Measurements from ENCODE around the gene RASGRF2. TPM values are rescaled to one million over a fixed set of nuclear protein-coding genes. Genes with fewer than 3 reads are reported as not detected.

The RASGRF2 gene
- total RNA-seq, 1 experiment from 2014 or later, result 9.1 TPM

GRCh38 chr5:81228084-81228483 is 267.9 kb downstream of the RASGRF2 start:
- POLR2A ChIA-PET (ENCODE audit: low non-redundant PET), result no interaction called here
- CTCF ChIA-PET, result no interaction called here
- no peak for TF ChIP-seq CTCF (conservative IDR thresholded peaks at IDR 0.05; ENCODE audit: low read depth, low read length)
- no peak for TF ChIP-seq EZH2 (IDR thresholded peaks at IDR 0.05; ENCODE audit: borderline replicate concordance, low read depth, low read length, poor library complexity, severe bottlenecking)
- H3K4me3 ChIP-seq (ENCODE audit: low read depth, low read length, poor library complexity, severe bottlenecking), result no peak overlapping the region
- no peaks in the 10 kb centered on the region for H3K36me3 ChIP-seq (ENCODE audit: insufficient read depth, low read length, poor library complexity, severe bottlenecking)
- no peak for DNase-seq (ENCODE audit: low spot score)
- H3K4me1 ChIP-seq (ENCODE audit: insufficient read depth, low read length, poor library complexity, severe bottlenecking), result no peaks in the 10 kb centered on the region
- no peak overlapping the region for H3K27ac ChIP-seq (ENCODE audit: low read depth, low read length, poor library complexity, severe bottlenecking)
- H3K9me3 ChIP-seq (ENCODE audit: low read depth, low read length, poor library complexity, severe bottlenecking), result no peaks in the 10 kb centered on the region
- no peaks in the 10 kb centered on the region for H3K27me3 ChIP-seq (replicated peaks; ENCODE audit: insufficient read depth, low read depth, low read length, poor library complexity)
- no TSS peak for BruUV-seq (replicated peaks)
- intact Hi-C loops (cut with micrococcal nuclease; ENCODE audit: unreplicated experiment), result no loop called here

- H3K27me3 ChIP-seq (replicated peaks; ENCODE audit: insufficient read depth, low read depth, low read length, poor library complexity), result no peaks in the 10 kb centered on the region
- intact Hi-C loops (cut with micrococcal nuclease; ENCODE audit: unreplicated experiment), result no loop called here
- no TSS peak for BruUV-seq (replicated peaks)
- CTCF ChIA-PET, result no interaction called here
- POLR2A ChIA-PET (ENCODE audit: low non-redundant PET), result no interaction called here
- no peak for DNase-seq (ENCODE audit: low spot score)
- H3K36me3 ChIP-seq (ENCODE audit: insufficient read depth, low read length, poor library complexity, severe bottlenecking), result no peaks in the 10 kb centered on the region
- no peak overlapping the region for H3K27ac ChIP-seq (ENCODE audit: low read depth, low read length, poor library complexity, severe bottlenecking)
- H3K4me1 ChIP-seq (ENCODE audit: insufficient read depth, low read length, poor library complexity, severe bottlenecking), result no peaks in the 10 kb centered on the region
- no peaks in the 10 kb centered on the region for H3K9me3 ChIP-seq (ENCODE audit: low read depth, low read length, poor library complexity, severe bottlenecking)
- TF ChIP-seq EZH2 (IDR thresholded peaks at IDR 0.05; ENCODE audit: borderline replicate concordance, low read depth, low read length, poor library complexity, severe bottlenecking) (no peak), CTCF (conservative IDR thresholded peaks at IDR 0.05; ENCODE audit: low read depth, low read length) (no peak)
- no peak overlapping the region for H3K4me3 ChIP-seq (ENCODE audit: low read depth, low read length, poor library complexity, severe bottlenecking)
These were observed 270.3 kb downstream of the RASGRF2 start for GRCh38 chr5:81230416-81230815.

- intact Hi-C loops (cut with micrococcal nuclease; ENCODE audit: unreplicated experiment), result no loop called here
- no TSS peak for BruUV-seq (replicated peaks)
- Histone ChIP-seq H3K4me1 (ENCODE audit: insufficient read depth, low read length, poor library complexity, severe bottlenecking) (no peaks in the 10 kb centered on the region), H3K27ac (ENCODE audit: low read depth, low read length, poor library complexity, severe bottlenecking) (no peak overlapping the region), H3K4me3 (ENCODE audit: low read depth, low read length, poor library complexity, severe bottlenecking) (no peak overlapping the region), H3K27me3 (replicated peaks; ENCODE audit: insufficient read depth, low read depth, low read length, poor library complexity) (no peaks in the 10 kb centered on the region), H3K9me3 (ENCODE audit: low read depth, low read length, poor library complexity, severe bottlenecking) (no peaks in the 10 kb centered on the region), H3K36me3 (ENCODE audit: insufficient read depth, low read length, poor library complexity, severe bottlenecking) (no peaks in the 10 kb centered on the region)
- ChIA-PET POLR2A (ENCODE audit: low non-redundant PET) (no interaction called here), CTCF (no interaction called here)
- TF ChIP-seq CTCF (conservative IDR thresholded peaks at IDR 0.05; ENCODE audit: low read depth, low read length) (no peak), EZH2 (IDR thresholded peaks at IDR 0.05; ENCODE audit: borderline replicate concordance, low read depth, low read length, poor library complexity, severe bottlenecking) (no peak)
- DNase-seq (ENCODE audit: low spot score), result no peak
These were observed 272.4 kb downstream of the RASGRF2 start for GRCh38 chr5:81232464-81233079.

Data from A673 (cell line).